C4-2B (cell line): ENCODE data around the gene ADAMTS6.

Experiments used
- CTCF ChIP-seq: fragments of 450-650 bp; conservative IDR thresholded peaks from 2 replicates; pipeline ENCODE4 v1.5.1; 2017; ENCODE audit warnings: mild to moderate bottlenecking
- ZFX ChIP-seq: fragments of 450-650 bp; IDR thresholded peaks from 2 replicates; pipeline ENCODE4 v1.6.1; 2017

GRCh38 chr5:65149827-65150226 lies 331.9 kb downstream of the ADAMTS6 start:
- TF ChIP-seq CTCF = no peak
- TF ChIP-seq ZFX = no peak
